Mammary epithelial cell (primary cell): ENCODE results near the gene C10orf143.

ENCODE experiments used
- CTCF ChIP-seq, 2 donors: IDR thresholded peaks in 1 of 2; conservative IDR thresholded peaks in 1 of 2; 2 replicates each; pipeline ENCODE4 v1.5.1; 2011 to 2012; ENCODE audit warnings: inconsistent platforms in 2 of 2, low read length in 2 of 2, mild to moderate bottlenecking in 2 of 2, control low read depth in 1 of 2, low read depth in 1 of 2; ENCODE audit not compliant: insufficient read depth in 1 of 2; ENCODE audit errors: extremely low read depth in 1 of 2
- EZH2 ChIP-seq: IDR thresholded peaks from 2 replicates; pipeline ENCODE4 v1.6.1; 2012; ENCODE audit warnings: low read length, inconsistent platforms, borderline replicate concordance

- TF ChIP-seq CTCF (conservative IDR thresholded peaks at IDR 0.05 in 1 of 2, IDR thresholded peaks at IDR 0.05 in 1 of 2; ENCODE audit: extremely low read depth in 1 of 2, insufficient read depth in 1 of 2, low read depth in 1 of 2, low read length in 2 of 2) (no peak), EZH2 (no peak)
These were observed 64.8 kb downstream of the C10orf143 start for GRCh38 chr10:130045801-130046321.
